Stimulated activated CD8-positive, alpha-beta memory T cell treated with anti-CD3 and anti-CD28 coated beads, Interleukin-2, amount 100 ng/mL, for 48 hours (primary cell): ENCODE data around the gene SLC35F1.
"Not testable (repeated sequence)": the region's sequence is repeated elsewhere in the genome, so short reads cannot be mapped to it uniquely, and the experiment has no call there.

Experiments used
- DNase-seq, 2 donors: peaks; one replicate each; pipeline ENCODE4 v3.0.0-alpha.2; 2020; ENCODE audit warnings: low read depth in 2 of 2

SLC35F1 gene

DNA sequence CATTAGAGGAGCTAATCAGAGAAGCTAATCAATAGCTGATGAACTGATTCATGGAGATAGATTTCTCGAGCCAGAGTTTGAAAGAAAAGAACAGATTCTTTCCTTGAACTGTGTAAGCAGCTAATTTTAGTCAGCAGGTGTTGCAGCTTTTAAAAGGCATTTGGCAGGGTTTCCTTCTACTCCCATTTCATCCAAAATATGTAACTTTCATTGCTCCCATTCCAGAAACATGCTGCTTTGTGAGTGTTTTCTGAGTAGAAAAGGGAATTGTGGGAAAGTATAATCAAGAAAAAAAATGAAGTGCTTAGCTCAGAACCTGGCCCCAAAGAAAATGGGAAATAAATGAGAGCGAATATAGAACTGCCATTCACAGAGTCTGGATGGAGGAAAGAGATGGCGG lies 20.8 kb downstream of the SLC35F1 start:
- no peak for DNase-seq

DNA sequence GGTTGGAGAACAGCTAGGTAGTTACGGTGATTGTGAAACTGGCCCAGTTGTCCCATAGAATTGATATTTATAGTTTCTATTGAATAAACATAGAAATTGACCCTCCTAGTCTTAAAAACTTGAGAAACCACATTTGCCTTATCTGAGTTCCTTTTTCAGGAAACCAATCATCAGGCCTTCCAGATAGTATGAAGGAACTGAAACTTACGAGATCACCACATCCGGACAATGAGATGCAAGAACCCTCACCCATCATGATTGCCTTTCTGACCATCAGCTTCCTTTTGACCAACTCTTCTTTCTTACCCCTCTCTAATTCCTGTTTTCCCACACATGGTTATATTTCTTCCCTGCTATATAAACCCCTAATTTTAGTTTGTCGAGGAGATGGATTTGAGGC lies 21.8 kb downstream of the SLC35F1 start:
- no peak for DNase-seq

DNA sequence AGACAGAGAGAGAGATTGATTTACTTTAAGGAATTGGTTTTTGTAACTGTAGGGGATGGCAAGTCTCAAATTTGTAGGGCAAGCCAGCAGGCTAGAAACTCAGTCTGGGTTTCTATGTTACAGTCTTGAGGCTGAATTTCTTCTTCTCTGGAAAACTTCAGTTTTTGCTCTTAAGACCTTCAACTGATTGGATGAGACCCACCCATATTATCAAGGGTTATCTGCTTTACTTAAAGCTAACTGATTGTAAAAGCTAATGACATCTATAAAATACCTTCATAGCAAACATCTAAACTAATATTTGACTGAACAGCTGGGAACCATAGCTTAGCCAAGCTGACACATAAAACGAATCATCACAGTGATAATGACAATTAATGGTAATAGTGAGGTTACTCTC lies 22.4 kb downstream of the SLC35F1 start:
- no peak for DNase-seq

DNA sequence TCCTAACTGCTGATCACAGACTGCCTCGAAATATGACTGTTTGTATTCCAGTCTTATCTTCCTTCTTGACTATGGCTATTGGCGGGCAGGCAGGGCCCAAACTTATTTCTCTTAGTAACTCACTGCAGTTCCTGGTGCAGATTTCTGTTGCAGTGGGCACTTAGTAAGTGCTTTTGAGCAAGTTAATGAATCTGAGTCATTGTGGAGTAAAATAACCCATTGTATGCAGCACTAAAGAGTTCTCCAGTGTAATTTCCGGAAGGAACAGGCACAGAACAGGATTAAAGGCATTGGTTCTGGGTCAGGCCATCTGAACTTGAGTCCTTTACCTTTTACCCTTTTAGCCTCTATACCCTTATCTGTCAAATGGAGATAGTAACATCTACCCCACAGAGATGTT lies 23.6 kb downstream of the SLC35F1 start:
- DNase-seq, result no peak

DNA sequence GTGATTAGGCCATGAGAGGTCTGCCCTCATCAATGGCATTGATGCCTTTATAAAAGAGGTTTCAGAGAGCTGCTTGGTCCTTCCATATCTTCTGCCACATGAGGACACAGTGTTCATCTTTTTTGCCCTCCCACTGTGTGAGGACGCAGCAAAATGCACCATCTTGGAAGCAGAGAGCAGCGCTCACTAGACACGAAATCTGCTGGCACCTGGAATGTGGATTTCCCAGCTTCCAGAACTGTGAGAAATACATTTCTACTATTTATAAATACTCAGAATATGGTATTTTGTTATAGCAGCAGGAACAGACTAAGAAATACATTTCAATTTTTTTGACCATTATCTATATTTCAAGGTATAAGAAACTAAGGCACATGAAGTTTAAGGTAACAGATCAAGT lies 24.9 kb downstream of the SLC35F1 start:
- DNase-seq, result no peak

DNA sequence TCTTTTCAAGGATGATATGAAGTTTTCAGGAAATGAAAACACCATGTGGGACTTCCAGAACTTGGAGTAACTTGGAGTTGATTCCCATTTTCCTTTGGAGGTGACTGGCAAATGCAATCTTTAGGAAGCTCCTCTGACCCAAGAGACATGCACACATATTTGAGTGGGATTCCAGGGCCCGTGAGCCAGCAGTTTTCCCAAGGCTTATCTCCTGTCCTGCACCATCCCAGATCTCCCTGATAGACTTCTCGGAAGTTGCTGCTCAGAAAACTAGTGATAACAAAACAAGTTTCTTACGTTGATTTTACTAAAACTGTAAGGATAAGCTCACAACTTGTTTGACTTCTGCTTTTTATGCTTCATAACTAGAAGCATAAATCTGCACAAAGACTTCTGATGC lies 25.6 kb downstream of the SLC35F1 start:
- no peak for DNase-seq

DNA sequence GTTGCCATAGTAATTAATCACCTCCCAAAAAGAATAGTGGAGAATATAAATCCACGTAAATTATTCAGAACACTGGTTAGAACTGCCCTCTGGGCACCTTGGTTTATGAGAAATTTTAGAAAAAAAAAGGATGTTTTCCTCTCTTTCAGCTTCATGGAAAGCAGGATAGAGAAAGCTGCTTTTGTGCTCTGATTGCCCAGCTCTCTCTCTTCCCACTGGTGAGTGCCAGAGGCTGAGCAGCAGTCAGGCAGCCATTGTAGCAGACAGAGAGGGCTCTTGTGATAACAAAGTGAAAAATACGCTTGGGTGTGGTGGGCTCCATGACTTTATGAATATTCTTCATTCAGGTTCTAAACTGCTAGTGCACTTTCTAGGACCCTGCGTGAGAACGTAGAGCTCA lies 26.4 kb downstream of the SLC35F1 start:
- no peak for DNase-seq

DNA sequence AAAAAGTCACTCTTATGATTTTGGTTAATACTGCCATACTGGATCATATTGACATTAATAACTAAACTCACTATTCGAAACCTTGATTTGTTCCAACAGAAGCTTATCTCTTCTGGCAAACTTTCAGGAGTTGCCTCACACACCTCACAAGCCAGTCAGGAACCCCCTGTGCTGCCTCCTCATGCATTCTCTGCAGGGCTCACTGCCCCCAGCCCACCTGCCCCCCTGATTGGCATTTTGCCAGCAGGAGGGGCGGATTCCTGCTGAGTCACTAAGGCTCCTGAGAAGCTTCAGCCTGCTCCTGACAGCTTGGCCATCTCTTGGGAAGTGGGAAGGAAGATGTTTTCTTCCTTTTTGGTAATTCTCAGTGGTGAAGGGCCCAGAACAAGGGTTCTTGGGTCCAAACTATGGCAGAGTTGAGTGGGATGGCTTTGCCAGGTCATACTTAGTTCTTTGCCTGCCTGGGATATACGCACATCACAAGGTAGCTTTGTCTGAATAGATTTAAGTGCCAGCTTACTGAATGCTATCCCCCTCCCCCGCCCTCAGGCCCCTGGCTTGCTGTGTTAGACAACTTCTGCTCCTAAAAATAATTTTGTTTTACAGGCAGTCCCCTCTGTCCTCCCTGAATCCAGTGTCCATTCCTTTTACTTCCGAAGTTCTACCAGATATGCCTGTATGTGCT lies 31.4 kb downstream of the SLC35F1 start:
- DNase-seq, result no peak

DNA sequence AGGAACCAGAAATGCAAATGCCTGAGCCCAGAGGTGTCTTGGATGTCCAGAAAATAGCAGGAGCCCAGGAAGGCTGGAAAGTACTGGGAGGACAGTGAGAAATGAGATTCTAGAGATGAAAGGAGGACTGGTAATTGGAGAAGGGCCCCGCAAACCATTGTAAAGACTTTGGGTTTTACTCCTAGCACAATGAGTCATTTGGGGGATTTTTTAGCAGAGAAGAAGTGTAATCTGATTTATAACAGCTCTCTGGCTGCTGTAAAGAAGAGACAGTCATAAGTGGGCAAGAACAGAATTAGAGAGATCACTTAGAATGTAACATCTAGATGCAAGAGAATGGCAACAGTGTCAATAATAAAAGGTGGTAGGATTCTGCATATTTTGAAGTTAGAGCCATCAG lies 40.2 kb downstream of the SLC35F1 start:
- no peak for DNase-seq

DNA sequence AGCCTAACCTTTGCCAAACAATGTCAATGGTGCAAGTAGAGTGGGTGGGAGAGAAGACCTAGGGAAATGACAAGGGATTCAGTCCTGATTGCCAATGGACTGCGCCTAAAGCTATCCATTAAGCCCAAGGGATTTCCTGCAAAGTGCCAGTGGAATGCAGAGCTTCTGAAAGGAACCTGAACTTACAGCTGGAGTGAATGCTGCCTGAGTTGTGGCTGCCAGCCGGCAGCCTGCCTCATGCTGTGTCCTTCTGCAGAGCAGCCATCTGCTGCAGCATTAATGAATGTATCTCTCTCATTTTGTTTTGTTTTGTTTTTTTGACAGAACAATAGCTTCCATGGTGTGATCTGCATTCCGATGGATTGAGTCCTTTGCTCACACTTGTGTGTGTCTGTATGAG lies 44.7 kb downstream of the SLC35F1 start:
- DNase-seq, result no peak

DNA sequence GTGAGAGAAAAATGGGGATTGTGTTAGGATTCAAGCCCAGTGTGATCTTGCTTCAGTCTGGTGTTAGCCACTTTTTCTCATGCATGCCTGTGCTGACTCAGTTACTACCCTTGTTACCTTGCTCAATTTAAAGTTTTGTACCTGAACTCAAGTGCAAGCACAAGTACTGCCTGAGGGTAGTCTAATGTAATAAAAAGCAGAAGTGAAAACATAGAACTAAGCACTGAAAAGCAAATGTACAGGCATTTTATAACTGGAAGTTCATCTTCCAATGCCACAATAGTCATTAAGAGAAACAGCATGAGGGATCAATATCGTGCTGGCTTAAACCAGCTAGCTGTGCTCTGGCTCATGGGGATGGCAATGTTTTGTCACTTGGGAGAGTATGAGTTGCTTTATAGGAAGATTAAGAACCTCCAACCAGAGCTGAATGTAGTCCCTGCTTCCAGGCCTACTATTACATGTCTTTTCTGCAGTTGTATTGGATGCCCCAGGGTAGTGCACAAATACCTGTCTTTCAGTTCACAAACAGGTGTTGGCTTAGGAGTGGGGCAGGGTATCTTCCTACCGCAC lies 48.7 kb downstream of the SLC35F1 start:
- no peak for DNase-seq

DNA sequence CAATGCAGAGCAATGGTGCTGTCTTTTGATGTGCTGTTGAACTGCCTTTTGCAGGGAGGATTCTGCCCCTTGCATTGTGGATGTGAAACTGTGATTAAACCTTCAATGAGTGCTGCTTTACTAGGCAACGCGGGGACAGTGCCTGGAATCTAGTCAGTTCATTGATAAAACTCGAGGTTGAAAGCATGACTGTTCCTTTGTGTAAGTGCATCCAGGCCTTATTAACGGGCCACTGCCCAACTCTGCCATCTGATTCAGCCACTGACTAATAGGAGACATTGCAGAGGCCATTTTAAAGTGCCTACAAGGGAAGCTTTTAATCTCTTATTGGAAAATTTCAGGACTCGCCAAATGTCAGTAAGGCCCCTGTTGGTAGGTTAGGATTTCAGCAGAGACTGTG lies 49.3 kb downstream of the SLC35F1 start:
- DNase-seq, result no peak

DNA sequence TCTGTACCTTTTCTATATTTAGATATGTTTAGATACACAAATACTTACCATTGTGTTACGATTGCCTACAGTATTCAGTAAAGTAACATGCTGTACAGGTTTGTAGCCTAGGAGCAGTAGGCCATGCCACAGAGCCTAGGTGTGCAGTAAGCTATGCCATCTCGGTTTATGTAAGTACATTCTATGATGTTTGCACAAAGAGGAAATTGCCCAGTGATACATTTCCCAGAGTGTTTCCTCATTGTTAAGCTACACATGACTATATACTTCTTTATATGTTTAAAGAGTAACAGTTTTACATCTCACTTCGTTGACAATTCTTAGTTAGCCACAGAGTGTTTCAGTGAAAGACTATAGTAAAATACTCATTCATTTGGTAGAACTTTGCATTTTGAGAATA lies 51.5 kb downstream of the SLC35F1 start:
- no peak for DNase-seq

DNA sequence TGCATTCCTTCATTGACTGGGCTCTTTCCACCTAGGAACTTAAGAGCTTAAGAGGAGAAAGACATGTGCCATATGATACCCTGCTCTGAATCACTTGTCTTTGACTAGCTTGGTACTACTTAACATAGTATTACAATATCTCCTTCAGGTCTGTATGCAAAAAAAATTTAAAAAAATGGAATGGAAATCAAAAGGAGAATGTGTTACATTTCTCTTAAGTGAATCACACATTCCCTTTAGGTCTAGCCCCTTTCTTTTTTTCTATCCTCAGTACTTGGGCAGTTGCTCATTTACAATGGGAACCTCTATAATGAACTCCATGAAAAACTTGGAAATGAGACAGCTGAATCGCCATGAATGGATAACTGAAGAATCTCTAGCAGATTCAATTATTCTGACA lies 53.8 kb downstream of the SLC35F1 start:
- DNase-seq, result no peak

DNA sequence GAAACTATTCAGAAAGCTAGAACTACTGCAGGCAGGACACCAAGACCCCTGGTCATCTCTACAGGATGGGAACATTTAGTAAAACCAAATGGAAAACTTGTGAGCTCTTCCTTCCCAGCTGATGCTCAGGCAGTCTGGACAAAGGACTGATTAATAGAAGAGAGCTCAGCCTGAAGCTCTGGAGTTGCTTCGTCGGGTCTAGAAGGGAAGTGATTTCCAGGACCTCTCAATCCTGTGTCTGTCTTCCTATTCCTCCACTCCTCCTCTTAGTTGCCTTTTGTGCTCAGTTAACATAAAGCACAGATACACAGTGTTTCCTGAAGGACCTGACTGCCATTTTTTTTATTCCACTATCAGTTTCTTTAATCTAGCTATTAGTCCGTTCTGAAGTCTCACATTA lies 54.2 kb downstream of the SLC35F1 start:
- no peak for DNase-seq

DNA sequence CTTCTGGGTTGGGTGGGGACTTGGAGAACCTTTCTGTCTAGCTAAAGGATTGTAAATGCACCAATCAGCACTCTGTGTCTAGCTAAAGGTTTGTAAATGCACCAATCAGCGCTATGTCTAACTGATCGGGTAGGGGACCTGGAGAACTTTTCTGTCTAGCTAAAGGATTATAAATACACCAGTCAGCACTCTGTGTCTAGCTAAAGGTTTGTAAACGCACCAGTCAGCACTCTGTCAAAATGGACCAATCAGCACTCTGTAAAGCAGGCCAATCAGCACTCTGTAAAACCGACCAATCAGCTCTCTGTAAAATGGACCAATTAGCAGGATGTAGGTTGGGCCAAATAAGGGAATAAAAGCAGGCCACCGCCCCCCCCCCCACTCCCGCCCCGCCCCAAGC lies 58.7 kb downstream of the SLC35F1 start:
- DNase-seq, result not testable (repeated sequence)

DNA sequence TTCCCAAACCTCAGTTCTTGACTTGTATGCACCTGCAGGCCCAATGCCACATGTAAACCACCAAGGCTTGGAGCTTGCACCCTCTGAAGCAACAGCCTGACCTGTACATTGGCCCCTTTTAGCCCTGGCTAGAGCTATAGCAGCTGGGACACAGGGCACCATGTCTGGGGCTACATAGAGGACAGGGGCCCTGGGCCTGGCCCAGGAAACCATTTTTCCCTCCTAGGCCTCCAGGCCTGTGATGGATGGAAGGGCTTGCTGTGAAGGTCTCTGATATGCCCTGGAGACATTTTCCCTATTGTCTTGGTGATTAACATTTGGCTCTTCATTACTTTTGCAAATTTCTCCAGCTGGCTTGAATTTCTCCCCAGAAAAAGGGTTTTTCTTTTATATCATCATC lies 64.6 kb downstream of the SLC35F1 start:
- DNase-seq, result no peak

DNA sequence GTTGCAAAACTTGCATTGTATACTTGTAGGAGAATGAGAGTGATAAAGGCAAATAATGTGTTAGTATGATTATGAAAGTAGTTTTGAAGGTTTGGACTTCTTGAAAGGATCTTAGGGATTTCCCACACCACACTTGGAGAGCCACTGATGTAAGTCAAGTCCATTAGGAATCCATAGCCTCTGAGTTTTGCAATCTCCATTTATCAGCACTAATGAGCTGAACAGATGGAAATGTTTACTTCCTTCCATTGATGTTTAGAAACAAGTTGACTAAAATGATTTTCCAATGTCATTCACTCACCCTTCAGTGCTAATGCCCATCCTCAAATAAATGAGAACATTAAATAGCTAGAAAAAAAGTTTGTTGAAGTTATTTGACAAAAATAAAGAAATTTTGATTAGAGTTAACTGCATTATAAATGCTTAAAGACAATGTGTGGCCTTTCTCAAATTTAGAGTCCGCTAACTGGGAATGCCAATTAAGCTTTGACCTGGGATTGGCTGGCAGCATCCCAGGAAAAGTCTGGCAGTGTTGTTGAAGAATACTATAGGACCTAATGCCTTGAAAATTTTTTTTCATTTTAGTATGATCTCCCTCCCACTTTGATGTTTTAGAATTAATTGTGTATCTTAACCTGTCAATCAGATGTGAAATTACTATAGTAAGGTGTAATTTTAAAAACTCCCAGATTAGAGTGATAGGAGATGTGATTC lies 68.0 kb downstream of the SLC35F1 start:
- no peak for DNase-seq

DNA sequence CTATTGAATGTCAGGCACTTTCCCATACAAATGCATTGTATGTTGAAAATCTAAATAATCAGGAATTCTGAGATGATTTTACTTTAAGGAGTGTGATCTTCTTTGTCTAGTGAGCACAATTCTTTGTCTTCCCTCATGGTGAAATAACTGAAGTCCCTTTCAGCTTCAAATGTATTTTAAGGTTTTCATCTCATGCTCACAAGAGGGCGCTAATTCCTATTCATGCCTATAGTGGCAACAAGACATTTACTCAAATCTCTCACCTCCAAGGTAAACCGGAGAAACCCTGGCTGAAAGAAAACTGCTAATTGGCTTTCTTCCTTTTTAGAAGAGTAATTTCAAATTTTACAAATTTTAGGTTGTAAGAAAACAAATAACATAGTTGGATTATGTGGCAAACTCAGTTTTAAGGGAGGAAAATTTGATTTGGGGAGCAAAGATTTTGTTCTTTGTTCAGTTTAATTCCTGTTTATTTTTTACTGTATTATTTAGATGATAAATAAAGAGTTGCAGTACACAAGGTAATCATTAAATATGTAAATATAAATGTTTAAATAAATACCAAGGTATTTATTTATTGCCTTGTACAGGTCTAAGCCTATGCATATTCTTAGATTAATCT lies 69.1 kb downstream of the SLC35F1 start:
- no peak for DNase-seq

DNA sequence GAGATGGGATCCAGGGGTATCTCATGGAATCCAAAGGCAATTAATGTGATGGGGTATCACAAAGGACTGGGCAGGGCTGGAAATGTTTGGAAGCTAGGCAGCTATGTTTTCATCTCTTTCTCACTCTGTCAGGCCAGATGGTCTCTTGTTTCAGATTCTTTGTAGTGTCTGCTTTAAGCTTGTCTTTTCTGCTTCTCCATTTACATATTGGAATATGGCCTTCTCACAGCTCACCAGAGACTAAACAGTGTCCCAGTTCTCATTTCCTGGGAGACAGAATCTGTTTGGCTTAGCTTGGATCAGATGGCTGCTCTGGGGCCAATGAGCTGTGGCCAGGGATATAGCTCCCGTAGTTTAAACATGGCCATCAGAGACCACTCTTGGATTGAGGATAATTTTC lies 78.9 kb downstream of the SLC35F1 start:
- DNase-seq, result no peak

DNA sequence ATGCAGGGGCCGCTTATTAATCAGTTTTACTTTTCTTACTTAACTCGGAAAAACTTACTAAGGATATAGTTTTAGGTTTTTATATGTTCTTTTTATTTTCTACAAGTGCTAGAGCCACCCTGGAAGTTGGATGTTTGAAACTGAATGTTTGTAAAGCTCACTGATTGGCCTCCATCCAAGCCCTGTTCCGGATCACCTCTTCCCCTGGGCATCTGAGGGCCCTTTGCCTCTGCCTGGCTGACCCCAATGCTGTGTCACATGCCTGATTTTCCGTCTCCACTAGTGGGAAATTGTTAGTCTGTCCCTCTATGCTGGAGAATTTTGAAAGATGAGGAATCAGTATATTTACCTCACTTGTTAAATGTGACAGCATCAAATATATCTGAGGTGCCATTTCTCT lies 79.3 kb downstream of the SLC35F1 start:
- no peak for DNase-seq

DNA sequence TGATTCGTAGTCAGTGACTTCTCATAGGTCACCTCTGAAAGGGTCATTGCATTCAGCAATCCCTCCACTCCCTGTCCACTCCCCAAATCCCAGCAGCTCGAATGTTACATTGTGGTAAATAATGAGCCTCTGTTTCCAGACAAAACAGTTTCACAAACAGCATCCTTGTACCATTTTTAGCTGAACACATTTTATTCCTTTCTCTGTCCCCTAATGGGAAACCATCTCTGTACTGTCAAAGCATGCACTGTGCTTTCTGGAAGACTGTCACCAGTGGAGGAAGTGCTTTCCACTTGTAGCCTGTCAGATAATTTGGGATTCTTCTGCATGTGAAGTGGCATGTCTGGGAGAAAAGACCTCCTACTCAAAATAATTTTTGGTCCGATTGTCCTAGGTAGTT lies 82.0 kb downstream of the SLC35F1 start:
- no peak for DNase-seq

DNA sequence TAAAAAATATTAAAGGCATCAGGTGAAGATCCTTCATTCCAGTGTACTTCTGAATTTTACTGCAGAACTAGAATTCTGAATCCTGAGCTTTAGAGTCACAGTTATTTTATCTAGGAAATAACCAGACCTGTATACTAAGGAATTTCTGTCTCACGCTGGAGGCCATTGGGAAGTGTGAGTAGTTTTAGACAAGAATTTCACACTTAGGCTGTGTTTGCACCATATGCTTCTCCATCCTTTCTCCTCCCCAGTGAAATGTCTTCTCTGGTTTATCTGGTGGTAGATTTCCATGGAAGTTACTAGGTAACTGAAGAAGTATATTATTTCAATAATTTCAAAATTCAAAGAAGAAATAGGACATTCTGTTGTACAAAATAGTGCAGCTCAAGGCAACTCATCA lies 83.1 kb downstream of the SLC35F1 start:
- DNase-seq, result no peak
